Measurements from ENCODE around the gene UQCR11. TPM values are rescaled to one million over a fixed set of nuclear protein-coding genes. Genes with fewer than 3 reads are reported as not detected.
A peak's percentile ranks its signal among the peaks of the same experiment; 100 is the strongest.

Gene UQCR11
- polyA plus RNA-seq, 3 donors: 55.6 to 731 (median 659) TPM

GRCh38 chr19:1622541-1622940 is 17.3 kb upstream of the UQCR11 start:
- H3K36me3 Mint-ChIP-seq: peaks cover 24 to 64% of the 10 kb centered on the region in 2 donors
- peaks cover 0 to 3% (median 0%) of the 10 kb centered on the region in 7 donors for H3K9me3 Mint-ChIP-seq
- no peak overlapping the region for H3K4me3 ChIP-seq (replicated peaks in 1 of 3; ENCODE audit: low read depth in 2 of 3, low read length in 3 of 3)
- H3K4me1 ChIP-seq (ENCODE audit: control insufficient read depth in 1 of 2, insufficient read depth in 2 of 2, low read length in 2 of 2): no peaks in the 10 kb centered on the region
- no peaks in the 10 kb centered on the region for H3K79me2 ChIP-seq (ENCODE audit: insufficient read depth, low read length)
- TF ChIP-seq CTCF (IDR thresholded peaks at IDR 0.05): no peak
- H3K9me3 ChIP-seq (replicated peaks in 1 of 2; ENCODE audit: control insufficient read depth in 1 of 2, insufficient read depth in 1 of 2, low read length in 2 of 2): no peaks in the 10 kb centered on the region
- DNase-seq: no peak
- peaks cover 4% of the 10 kb centered on the region for H3K4me1 Mint-ChIP-seq
- H3K27ac Mint-ChIP-seq: peak overlapping the region in 4 of 7 donors; percentile 6 to 70 (median 52)
- H3K36me3 ChIP-seq (replicated peaks in 1 of 2; ENCODE audit: control insufficient read depth in 1 of 2, insufficient read depth in 2 of 2, low read length in 2 of 2): peaks cover 30 to 44% of the 10 kb centered on the region in 2 donors
- H3K27me3 Mint-ChIP-seq (ENCODE audit: low read depth in 3 of 3): peaks cover 0 to 4% (median 0%) of the 10 kb centered on the region in 3 donors
- H3K27ac ChIP-seq (ENCODE audit: low read depth in 1 of 2, low read length in 2 of 2): no peak overlapping the region
- no peaks in the 10 kb centered on the region for H3K27me3 ChIP-seq (ENCODE audit: control insufficient read depth in 2 of 2, insufficient read depth in 2 of 2, low read length in 2 of 2)
- no peak overlapping the region for H3K9ac ChIP-seq (ENCODE audit: insufficient read depth, low read length, poor library complexity, severe bottlenecking)
- intact Hi-C loops (cut with micrococcal nuclease): loop anchor here in 1 of 2 donors (10.0 kb wide), 1 partner anchor 142 kb away; no protein-coding TSS in a partner anchor
- 87% methylated on average over 3 of the region's 5 CpGs for WGBS (ENCODE audit: insufficient coverage)
- H3K4me2 ChIP-seq (replicated peaks; ENCODE audit: extremely low read depth, low read length, poor library complexity, severe bottlenecking): no peak overlapping the region
- H3K4me3 Mint-ChIP-seq: no peak overlapping the region
- H4K20me1 ChIP-seq (ENCODE audit: insufficient read depth, low read length): no peaks in the 10 kb centered on the region
- H2AFZ ChIP-seq (ENCODE audit: insufficient read depth, low read depth, low read length, poor library complexity, severe bottlenecking): no peak overlapping the region

- no peak overlapping the region for H3K27ac Mint-ChIP-seq
- Histone ChIP-seq H3K9ac (ENCODE audit: insufficient read depth, low read length, poor library complexity, severe bottlenecking) (no peak overlapping the region), H4K20me1 (ENCODE audit: insufficient read depth, low read length) (no peaks in the 10 kb centered on the region), H3K36me3 (replicated peaks in 1 of 2; ENCODE audit: control insufficient read depth in 1 of 2, insufficient read depth in 2 of 2, low read length in 2 of 2) (peaks cover 31 to 44% of the 10 kb centered on the region in 2 donors), H3K79me2 (ENCODE audit: insufficient read depth, low read length) (no peaks in the 10 kb centered on the region), H3K4me2 (replicated peaks; ENCODE audit: extremely low read depth, low read length, poor library complexity, severe bottlenecking) (no peak overlapping the region), H3K4me1 (ENCODE audit: control insufficient read depth in 1 of 2, insufficient read depth in 2 of 2, low read length in 2 of 2) (no peaks in the 10 kb centered on the region), H3K9me3 (replicated peaks in 1 of 2; ENCODE audit: control insufficient read depth in 1 of 2, insufficient read depth in 1 of 2, low read length in 2 of 2) (no peaks in the 10 kb centered on the region), H3K27ac (ENCODE audit: low read depth in 1 of 2, low read length in 2 of 2) (no peak overlapping the region), H2AFZ (ENCODE audit: insufficient read depth, low read depth, low read length, poor library complexity, severe bottlenecking) (no peak overlapping the region), H3K4me3 (replicated peaks in 1 of 3; ENCODE audit: low read depth in 2 of 3, low read length in 3 of 3) (no peak overlapping the region), H3K27me3 (ENCODE audit: control insufficient read depth in 2 of 2, insufficient read depth in 2 of 2, low read length in 2 of 2) (no peaks in the 10 kb centered on the region)
- no peak for DNase-seq
- no peak overlapping the region for H3K4me3 Mint-ChIP-seq
- no peak for TF ChIP-seq CTCF (IDR thresholded peaks at IDR 0.05)
- intact Hi-C loops (cut with micrococcal nuclease): loop anchor here in 1 of 2 donors (10.0 kb wide), 1 partner anchor 143 kb away; no protein-coding TSS in a partner anchor
- H3K36me3 Mint-ChIP-seq: peaks cover 24 to 70% of the 10 kb centered on the region in 2 donors
- 97% methylated on average over 19 of the region's 23 CpGs for WGBS (ENCODE audit: insufficient coverage)
- peaks cover 0 to 4% (median 0%) of the 10 kb centered on the region in 3 donors for H3K27me3 Mint-ChIP-seq (ENCODE audit: low read depth in 3 of 3)
- peaks cover 6% of the 10 kb centered on the region for H3K4me1 Mint-ChIP-seq
- H3K9me3 Mint-ChIP-seq: peaks cover 0 to 3% (median 0%) of the 10 kb centered on the region in 7 donors
These were observed 16.7 kb upstream of the UQCR11 start for GRCh38 chr19:1622007-1622406.

All from CD14-positive monocyte (primary cell).